NCI-H82 treated with DMSO at 0.1 percent for 48 hours (cell line): Measurements from ENCODE around the gene GIT2.
A peak's percentile ranks its signal among the peaks of the same experiment; 100 is the strongest.
"Not testable (repeated sequence)": the region's sequence is repeated elsewhere in the genome, so short reads cannot be mapped to it uniquely, and the experiment has no call there.

ENCODE experiments used
- DNase-seq: peaks from one replicate; lab custom pipeline; 2025; ENCODE audit not compliant: unreplicated experiment; lab: John Stamatoyannopoulos, UW

Gene GIT2

DNA sequence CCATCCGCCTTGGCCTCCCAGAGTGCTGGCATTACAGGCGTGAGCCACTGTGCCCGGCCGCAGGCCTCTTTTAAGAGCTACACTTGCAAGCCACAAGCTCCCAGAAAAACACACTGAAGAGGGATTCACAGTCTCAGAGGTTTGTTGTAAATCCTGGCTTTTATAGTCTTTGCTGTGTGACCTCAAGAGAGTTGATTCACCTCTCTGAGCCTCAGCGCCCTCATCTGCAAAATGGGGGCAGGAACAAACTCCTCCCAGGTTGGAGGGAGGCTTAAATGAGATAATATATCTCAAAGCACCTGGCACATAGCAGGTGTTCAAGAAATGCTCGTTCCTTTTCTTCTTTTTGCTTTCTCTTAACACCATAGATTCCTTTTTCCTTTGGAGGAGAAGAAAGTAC lies 100.0 kb downstream of the GIT2 start:
- no peak for DNase-seq

DNA sequence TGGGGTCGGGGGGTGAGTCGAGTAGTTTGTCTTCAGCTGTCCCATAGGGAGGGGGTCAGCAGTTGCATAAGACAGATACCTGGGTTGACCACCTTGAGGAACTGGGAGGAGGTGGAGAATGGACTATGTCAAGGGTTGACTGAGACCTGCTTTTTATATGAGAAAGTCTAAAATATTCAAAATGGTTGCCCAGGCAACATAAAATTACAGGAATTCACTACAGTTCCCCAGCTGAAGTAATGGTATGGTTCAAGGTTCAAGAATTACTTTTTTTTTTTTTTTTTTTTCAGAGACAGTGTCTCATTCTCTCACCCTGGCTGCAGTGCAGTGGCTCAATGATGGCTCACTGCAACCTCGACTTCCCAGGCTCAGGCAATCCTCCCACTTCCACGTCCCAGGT lies 101.2 kb downstream of the GIT2 start:
- no peak for DNase-seq

DNA sequence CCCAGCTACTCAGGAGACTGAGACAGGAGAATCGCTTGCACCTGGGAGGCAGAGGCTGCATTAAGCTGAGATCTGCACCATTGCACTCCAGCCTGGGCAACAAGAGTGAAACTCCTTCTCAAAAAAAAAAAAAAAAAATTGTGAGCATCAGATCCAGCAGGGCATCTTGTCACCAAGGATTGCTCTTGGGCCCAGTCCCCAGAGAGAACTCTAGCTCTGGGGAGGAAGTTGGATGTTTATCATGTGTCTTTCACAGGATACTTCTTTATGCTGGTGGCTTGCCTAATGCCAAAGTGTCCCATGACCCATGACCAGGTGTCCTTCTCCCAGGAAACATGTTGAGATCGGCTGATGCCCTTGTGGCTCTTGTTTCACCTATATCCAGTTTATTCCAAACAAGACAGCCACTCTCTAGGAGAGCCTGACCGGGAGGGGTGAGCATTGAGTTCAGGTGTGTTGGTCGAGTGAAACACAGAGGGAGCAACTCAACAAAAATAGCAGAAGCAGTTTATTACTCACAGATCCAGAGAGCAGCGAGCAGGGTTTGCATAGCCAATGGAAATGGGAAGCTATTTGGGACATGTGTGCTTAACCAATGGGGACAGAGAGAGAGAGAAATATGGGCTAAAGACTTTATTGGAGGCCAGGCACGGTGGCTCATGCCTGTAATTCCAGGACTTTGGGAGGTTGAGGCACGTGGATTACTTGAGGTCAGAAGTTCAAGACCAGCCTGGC lies 102.7 kb downstream of the GIT2 start:
- no peak for DNase-seq

DNA sequence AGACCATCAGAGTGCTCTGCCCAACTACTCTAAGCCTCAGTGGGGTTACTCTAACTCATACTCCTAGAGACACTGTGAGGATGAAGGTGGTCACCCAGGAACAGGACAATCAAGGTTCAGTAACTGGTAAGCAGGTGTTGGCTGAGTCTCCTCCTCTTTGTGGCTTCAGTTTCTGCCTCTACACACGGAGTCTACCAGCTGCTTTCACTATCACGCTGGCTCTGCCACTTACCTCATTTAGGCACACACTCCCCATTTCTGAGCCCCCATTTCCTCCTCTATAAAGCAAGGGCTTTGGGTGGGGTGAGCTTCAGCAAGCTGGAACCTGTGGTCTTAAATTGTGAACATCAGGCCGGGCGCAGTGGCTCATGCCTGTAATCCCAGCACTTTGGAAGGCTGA lies 103.4 kb downstream of the GIT2 start:
- no peak for DNase-seq

DNA sequence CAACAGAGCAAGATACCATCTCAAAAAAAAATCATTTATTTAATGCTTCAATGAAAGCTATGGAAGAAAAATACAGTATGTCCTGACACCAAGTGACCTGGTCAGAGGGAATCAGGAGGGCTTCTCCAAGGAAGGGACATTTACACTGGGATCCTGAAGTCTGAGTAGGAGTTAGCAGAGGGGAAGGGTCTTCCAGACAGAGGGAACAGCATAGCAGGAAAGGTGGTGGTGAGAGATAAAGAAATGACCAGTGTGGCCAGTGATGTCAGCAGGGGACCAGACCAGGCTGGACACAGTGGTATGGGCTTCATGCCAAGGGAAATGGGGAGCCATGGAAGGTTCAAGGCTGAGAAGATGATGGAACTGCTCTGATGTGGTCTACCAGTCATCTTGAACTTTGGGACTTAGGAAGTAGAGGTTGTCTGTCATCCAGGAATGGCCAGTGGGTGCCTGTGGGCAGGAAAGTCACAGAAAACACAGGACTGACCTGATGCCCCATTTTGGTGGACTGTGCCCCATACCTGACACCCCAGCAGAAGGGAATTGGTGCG lies 103.9 kb downstream of the GIT2 start:
- DNase-seq = no peak

DNA sequence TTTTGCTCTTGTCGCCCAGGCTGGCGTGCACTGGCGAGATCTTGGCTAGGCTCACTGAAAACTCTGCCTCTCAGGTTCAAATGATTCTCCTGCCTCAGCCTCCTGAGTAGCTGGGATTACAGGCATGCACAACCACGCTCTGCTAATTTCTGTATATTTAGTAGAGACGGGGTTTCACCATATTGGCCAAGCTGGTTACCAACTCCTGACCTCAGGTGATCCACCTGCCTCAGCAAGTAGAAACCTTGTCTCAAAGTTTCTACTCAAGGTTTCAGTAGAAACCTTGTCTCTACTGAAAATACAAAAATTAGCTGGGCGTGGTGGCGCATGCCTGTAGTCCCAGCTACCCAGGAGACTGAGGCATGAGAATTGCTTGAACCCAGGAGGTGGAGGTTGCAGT lies 104.4 kb downstream of the GIT2 start:
- DNase-seq = not testable (repeated sequence)

DNA sequence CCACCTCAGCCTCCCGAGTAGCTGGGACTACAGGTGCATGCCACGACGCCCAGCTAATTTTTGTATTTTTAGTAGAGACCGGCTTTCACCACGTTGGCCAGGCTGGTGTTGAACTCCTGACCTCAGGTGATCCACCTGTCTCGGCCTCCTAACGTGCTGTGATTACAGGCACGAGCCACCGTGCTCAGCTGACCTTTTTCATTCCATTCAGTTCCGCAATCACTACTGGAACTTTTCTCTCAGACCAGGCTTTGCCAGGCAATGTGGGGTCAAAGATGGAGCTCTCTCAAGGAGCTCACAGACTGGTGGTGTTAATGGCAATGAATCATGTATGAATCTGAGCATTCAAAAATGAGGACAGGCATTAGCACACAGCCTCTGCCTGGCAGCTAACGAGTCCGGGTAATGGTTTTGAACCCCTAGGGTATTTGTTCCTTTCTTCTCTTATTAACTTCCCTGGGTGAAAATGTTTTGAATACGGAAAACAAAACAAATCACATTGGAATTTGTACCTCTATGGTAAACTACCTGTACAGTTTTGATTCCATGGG lies 105.5 kb downstream of the GIT2 start:
- no peak for DNase-seq

DNA sequence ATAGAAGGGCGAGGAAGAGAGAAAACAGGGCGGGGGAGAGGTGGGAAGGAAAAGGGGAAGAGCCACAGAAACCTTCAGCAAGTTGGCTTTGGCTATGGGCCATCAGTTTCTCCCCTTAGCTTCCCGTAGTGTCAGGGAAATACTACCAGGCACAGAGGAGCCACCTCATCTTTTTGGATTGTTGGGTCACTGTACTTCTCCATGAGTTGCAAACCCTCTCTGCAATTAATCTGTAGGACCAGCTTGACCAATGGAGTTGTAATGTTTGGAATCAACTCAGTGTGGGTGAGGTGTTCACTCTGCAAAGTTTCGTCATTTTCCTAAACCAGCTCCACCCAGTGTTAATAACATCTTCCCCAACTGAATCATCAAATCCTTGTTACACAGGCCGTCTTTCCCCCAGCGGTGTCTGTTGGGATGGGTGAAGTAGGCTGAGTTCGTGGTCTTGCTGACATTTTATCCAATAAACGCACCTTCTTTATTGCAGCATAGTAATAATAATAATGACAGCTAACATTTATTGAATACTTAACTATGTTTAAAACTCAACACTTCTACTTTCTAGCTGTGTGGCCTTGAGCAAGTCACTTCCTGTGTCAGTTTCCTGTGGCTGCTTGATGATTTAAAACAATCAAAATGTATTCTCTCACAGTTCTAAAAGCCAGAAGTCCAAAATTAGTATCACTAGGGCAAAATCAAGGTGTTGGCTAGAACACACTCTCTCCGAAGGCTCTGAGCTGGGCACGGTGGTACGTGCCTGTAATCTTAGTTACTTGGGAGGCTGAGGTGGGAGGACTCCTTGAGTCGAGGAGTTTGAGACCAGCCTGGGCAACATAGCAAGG lies 107.8 kb downstream of the GIT2 start:
- no peak for DNase-seq

DNA sequence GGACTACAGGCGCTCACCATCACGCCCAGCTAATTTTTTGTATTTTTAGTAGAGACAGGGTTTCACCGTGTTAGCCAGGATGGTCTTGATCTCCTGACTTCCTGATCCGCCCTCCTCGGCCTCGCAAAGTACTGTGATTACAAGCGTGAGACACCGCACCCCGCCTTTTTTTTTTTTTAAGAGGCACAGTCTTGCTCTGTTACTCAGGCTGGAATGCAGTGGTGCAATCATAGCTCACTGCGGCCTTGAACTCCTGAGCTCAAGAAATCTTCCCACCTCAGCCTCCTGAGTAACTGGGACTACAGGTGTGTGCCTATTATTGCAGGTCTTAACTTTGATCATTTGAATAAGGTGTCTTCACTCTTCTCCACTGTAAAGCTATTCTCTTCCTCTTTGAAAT lies 110.6 kb downstream of the GIT2 start:
- no peak for DNase-seq

DNA sequence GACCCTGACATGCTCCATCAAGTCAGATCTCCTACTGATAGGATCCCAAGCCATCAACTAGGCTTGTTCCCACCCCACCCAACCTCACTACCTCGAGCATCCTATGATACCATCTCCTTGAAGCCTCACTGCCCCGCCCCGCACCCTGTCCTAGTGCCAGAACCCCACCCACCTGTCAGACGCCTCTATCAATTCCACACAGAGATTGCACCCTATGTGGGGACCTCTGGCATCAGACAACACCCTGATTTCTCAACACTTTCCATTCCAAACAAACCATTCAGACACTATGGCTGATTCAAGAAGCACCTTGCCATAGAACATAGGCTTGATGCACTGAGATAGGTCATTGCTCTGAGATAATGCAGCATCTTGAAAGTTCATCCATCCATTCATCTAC lies 112.7 kb downstream of the GIT2 start:
- DNase-seq = no peak

DNA sequence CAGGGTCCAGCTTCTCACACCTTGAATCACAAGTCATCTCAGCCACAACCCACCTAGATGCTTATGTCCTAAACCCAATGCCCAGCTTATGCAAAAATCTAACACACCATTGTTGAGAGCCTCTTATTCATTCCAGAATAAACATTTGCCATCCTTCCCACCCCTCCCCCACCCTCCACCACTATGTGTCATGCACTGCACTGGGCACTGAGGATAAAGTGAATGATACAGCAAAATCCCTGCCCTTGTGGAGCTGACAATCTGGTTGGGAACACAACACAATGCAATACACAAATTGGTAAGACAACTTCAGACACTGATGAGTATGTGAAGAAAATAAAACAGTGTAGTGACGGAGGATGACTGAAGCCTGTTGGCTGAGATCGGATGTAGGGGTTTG lies 114.4 kb downstream of the GIT2 start:
- no peak for DNase-seq

DNA sequence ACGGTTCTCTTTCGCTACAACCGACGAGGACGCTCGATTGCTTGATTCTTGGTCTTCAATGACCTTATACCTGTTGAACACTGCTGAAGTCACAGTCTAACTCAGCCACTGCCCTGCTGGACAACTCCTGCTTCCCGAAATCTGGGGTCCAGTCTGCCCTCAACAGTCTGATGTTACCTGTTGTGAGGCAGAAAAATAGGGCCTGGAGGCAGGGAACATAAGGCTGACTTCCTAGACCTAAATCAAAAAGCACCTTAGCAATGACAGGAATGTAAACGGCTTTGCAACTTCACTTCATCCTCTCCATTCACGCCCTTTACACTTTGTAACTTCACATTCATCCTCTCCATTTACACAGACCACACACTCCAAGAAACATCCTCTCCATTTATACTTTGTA lies 115.2 kb downstream of the GIT2 start:
- DNase-seq = no peak

DNA sequence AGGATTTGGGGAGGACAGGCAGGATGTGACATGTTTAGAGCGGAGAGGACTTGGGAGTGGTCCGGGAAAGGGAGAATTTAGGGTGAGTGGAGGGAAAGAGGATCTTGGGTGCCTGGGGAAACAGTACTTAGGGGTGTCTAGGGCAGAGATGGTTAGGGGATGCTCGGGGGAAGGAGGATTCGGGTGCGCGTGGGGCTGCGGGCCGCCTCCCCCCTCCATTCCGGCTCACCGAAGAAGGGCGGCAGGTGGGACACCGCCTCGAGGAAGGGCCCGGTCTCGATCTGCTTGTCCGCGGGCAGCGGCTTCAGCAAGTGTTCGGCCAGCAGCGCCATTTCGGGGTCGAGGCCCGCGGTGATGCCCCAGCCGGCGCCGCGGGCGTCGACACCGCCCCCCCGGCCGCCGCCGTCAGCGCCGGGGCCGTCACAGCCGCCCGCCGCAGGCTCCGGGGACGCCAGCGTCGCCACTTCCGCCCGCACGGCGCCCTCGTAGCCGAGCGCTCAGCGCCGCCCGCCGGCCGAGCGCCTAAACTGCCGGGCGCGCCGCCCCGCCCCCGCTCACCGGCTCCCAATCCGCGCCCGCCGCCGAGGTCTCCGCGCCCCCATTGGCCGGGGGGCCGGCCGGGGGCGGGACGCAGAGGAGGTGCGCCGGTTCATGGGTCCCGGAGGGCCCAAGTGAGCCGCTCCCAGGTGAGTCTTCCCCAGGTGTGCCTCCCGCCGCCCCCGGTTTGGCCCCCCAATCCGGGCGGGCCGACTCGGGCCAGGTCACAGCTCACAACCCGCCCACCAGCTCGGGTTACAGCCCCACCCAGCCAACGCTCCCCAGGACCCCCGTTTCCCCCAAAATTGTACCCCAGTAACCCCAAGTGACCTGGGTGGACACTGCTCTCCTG lies 115.9 kb downstream of the GIT2 start, which contains the start of gene GLTP:
TSS of gene GLTP (minus strand) at position 499 of the 889 bp plus-strand sequence. CDS start at position 332, 167 bp downstream.
- peak; percentile 46 for DNase-seq
